Right renal pelvis (tissue), 4 donors: ENCODE measurements around the gene MYBL2. TPM values are rescaled to one million over a fixed set of nuclear protein-coding genes. Genes with fewer than 3 reads are reported as not detected.
A peak's percentile ranks its signal among the peaks of the same experiment; 100 is the strongest.
"Not testable (repeated sequence)": the region's sequence is repeated elsewhere in the genome, so short reads cannot be mapped to it uniquely, and the experiment has no call there.

ENCODE experiments used
- DNase-seq, 4 donors: peaks; one replicate each; pipeline ENCODE4 v3.0.0-alpha.2; 2013; ENCODE audit warnings: low read depth in 4 of 4, low spot score in 3 of 4, missing footprints in 1 of 4
- polyA plus RNA-seq, 4 donors: library from polyadenylated mRNA; unstranded; fragments of 120-200 nt; gene quantifications; one replicate each; pipeline ENCODE4 v1.2.1, GENCODE V29; 2013; ENCODE audit not compliant: insufficient read length in 4 of 4

The MYBL2 gene
- polyA plus RNA-seq, 4 donors, result 22.3 to 26.3 (median 24.9) TPM

DNA sequence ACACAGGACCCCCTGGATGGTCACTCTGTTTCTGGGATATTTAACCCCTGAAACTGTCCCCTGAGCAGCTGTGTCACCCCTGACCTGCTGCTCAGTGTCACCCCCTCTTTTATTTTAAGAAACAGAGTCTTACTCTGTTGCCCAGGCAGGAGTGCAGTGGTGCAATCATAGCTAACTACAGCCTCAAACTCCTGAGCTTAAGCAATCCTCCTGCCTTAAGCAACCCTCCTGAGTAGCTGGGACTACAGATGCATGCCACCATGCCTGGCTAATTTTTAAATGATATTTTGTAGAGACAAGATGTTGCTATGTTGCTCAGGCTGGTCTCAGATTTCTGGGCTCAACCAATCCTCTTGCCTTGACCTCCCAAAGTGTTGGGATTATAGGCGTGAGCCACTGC is 81.4 kb downstream of the MYBL2 start:
- DNase-seq, result no peak

DNA sequence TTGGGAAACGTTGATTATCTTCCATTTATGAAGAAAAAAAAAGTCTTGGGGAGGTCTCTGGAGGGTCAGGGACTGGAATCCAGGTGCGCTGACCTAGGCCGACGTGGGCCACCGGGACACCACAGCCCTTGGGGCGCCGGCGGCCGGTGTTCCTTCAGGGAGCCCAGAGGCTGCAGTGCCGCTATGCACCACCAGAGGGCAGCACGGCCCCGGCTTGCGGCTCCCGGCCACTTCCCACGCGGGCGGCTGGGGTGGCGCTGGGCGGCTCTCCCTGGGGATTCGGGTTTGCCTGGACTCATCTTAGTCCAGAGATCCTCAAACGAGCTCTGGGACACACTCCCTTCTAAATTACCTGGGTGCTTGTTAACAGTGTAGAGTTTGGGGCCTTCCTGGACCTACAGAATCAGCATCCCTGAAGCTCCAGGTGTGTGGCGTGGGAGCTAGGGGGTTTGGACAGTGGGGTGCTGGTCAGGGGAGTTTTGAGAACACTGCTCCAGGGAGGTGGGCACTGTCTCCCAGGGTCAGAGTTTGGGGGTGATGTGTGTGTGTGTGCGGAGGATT is 82.9 kb downstream of the MYBL2 start:
- DNase-seq, result peak in 3 of 4 donors; percentile 10 to 31 (median 18)

DNA sequence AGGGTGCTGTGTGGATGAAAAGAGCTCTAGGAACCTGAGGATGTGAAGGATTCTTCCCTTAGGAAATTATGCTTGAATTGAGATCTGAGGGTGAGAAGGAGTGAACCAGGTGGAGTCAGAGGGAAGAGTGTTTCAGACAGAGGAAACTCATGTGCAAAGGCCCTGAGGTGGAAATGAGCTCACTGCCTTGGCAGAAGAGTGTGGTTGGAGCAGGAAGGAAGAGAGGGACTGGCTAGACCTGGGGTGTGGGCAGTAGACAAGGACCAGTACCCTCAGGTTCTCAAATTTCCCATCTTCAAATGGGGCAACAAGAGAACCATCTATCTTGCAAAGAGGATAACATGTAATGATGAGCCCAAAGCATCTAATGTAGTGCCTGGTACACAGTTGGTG is 83.9 kb downstream of the MYBL2 start:
- no peak for DNase-seq

DNA sequence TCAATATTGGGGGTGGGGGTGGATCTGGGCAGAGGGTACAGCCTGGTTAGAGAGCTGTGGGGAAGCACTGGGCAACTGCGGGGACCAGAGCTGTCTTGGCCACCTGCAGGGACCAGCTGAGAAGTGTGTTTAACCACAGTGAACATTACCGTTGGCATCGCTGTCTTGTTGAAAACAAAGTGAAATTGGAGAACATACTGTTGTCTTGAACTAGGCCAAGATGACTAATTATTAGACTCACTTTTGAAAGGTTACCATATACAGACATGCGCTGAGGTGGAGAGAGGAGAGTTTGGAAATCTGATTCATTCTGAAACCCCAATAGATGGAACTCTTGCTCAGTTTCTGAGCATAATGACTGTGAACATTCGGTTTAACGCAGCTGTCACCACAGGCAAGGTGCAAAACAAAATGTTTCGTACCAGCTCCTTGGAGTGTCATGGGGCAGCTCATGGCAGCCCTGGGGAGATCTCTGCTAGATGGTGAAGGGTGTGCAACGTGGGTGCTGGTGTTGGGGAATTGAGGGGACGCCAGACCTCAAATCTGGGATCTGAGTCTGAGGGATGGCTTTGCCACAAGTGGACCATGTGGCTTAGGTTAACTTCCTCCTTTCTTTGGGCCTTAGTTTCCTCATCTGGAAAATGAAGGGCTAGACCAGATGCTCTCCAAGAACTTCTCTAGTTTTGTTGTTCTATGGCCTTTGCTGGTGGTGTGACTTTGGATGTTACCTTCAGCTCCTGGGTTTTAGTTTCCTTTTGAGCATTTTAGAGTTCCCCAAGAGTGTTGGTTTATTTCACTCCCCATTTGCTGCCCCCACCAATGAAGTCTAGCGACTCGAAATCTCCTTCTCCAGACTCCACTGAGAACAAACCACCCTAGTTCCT is 84.5 kb downstream of the MYBL2 start:
- no peak for DNase-seq

DNA sequence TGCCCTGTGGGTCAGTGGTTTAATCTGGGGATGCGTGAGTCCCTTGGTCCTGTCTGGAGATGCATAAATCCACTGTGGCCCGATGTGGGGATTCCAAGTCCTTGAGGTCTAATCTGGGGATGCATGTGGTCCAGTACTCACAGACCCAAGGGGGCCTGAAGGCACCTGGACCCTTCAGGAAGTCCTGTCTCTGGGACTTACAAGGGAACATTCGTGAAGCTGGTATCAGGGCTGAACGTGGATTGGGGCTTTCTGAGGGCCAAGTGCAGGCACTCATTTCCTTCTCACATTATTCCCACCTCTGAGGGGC is 85.1 kb downstream of the MYBL2 start:
- DNase-seq, result no peak

DNA sequence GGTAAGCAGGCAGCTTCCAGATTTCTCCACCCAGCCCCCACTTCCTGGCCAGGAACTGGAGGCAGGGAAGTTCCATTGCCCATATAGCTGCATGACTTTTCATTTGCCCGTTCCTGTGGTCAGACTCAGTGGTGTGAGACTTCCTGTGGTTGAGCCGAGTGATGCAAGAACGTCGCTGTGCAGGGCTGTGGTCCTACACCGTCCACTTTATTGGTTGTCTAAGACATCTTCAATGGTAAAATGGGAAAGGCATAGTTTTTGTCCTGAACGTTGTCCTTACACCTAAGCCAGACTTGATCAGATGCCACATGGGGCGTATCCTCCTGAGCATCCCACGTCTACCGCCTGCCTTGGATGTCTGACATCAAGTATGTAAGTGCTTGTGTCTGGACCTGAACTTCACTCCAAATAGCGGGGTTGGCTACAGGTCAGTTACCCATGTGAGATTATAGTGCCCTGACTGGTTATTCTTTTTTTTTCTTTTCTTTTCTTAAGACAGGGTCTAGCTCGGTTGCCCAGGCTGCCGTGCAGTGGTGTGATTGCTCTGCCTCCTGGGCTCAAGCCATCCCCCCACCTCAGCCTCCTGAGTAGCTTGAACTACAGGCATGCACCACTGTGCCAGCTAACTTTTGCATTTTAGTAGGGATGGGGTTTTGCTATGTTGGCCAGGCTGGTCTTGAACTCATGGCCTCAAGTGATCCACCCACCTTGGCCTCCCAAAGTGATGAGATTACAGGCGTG is 85.8 kb downstream of the MYBL2 start:
- no peak for DNase-seq

DNA sequence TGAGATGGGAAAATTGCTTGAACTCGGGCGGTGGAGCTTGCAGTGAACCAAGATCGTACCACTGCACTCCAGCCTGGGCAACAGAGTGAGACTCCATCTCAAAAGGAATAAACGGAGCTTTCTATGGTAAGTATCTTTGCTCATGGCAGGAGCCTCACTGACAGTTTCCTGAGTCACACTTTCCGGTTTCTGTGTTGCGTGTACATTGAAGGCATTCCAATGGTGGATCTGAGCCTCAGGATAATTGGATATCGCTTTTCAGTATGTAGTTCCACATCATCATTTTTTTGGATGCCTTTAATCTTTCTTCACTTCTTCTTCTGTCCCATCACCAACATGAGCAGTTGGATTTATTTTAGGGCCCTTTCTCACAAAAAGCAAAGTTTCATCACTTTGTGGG is 88.5 kb downstream of the MYBL2 start:
- no peak for DNase-seq

DNA sequence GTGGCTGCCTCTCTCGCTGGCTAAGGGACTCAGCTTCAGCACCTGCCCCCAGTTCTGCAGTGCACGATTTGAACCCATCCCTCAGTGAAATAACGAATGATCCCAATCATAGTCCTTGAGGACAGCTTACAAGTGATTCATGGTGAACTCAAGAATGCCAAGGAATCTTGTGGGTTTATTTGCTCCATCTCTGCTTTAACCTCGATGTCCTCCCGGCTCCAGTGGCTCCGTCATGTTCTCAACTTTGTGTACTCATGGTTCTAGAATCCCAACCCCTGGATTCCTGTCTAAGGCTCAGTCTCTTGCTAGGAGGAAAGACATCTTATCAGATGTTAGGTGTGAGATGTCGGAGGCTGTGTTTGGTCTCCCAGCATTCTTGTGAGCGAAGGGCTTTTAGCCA is 88.9 kb downstream of the MYBL2 start:
- DNase-seq, result no peak

DNA sequence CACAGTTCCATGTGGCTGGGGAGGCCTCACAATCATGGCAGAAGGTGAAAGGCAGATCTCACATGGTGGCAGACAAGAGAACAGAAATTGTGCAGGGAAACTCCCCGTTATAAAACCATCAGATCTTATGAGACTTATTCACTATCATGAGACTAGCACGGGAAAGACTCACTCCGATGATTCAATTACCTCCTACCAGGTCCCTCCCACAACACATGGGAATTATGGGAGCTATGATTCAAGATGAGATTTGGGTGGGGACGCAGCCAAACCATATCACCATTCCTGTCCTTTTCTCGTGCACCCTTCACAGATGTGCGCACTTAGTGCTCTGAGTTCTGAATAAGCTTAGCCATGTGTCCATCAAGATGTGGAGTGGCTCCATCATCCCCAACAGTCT is 91.0 kb downstream of the MYBL2 start:
- not testable (repeated sequence) for DNase-seq

DNA sequence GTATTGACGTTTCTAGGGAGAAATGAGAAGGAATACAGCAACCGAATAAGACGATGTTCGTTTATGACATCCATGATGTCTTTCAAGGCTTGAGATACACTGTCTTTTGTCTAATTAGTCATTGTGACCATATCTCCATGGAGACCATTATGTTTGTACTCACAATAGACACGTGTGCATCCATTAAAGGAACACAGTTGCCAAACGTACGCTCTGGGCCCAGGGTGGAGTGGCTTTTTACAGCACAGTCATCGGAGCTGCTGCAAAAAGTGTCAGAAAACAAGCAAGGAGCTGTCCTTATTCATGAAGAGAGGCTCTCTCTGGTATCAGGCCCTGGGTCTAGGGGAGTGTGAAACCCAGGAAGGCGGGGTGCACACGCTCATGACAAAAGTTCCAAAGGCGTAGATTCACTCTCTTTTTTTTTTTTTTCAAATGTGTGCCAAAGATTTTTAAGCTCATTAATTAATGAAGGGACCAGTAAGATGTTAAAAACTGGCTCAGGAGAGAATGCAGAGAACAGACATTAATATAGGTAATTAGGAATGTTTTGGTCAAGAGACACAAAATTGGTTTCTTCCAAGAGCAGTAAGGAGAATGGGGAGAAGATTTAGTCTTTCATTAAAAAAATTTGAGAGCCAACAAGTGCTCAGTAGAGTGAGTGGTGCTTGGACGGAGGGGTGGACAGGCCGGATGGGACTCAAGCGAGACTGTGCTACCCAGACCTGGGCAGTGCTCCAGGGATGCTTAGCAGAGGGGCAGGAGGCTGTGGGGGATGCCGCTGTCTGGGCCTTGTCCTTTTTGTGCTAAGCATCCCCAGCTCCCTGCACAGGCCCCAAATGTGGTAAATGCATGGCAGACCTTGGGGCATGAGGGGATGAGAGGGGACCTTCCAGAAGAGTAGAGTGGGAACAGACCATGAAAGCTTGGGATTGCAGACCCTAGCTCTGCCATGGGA is 94.7 kb downstream of the MYBL2 start:
- DNase-seq, result no peak

DNA sequence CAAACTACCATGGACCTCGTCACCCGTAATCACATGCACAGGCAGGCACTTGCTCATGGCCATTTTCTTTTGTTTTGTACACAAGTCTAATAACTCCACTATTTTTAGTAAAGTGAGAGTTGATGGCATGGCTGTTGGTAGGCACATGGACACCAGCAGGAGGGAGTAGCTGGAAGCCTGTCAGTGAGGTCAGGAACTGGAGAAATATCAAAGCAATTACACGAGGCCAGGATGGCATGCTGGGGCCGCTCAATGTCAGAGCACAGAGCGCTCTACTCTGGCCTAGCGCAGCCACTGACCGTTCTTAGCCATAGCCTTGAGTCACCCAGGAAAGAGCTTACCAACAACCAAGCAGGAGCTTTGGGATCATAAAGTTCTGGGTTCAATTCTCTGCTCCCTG is 96.0 kb downstream of the MYBL2 start:
- no peak for DNase-seq

DNA sequence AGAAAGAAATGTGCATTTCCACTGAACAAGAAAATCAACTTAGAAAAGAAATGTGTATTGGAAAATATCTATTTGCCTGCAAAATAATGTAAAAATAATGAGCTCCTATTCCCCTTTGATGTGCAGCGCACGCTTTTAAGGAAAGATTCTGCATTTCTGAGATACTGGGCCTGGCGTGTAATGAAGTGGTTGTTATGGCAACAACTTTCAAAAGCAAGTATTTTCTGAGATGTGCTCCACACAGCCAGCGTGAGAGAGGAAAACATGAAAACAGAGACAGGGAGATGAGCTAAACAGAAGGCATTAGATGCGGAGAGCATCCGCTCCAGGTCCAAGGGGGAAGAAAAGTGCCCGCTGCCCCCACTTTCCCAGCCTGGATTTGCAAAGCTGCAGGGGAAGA is 99.0 kb downstream of the MYBL2 start:
- no peak for DNase-seq

Other genes with a start within 250 kb of the MYBL2 start
- 100 to 1,000 TPM; 282 to 372 (median 307) TPM for gene SRSF6, start 209.2 kb upstream of the MYBL2 start, polyA plus RNA-seq
- 10 to 100 TPM; 12.4 to 18.7 (median 13.8) TPM for gene L3MBTL1, start 159.4 kb upstream of the MYBL2 start, polyA plus RNA-seq
- 10 to 100 TPM; 30.6 to 51.4 (median 36.0) TPM for gene SGK2, start 108.1 kb upstream of the MYBL2 start, polyA plus RNA-seq
- 10 to 100 TPM; 72.9 to 84.7 (median 77.3) TPM for gene IFT52, start 76.2 kb upstream of the MYBL2 start, polyA plus RNA-seq
- gene GTSF1L, start 59.9 kb downstream of the MYBL2 start, polyA plus RNA-seq, result not detected
- gene TOX2, start 247.7 kb downstream of the MYBL2 start, polyA plus RNA-seq, result 1 to 10 TPM; 3.8 to 5.1 (median 4.2) TPM